Calu3 (cell line): ENCODE results near the gene SH2D3A. TPM values are rescaled to one million over a fixed set of nuclear protein-coding genes. Genes with fewer than 3 reads are reported as not detected.

Experiments
- BruUV-seq: library from RNA; stranded (reverse); fragments of 400-500 nt; replicated peaks from 2 replicates; lab custom pipeline; 2021; lab: Mats Ljungman, UMichigan
- CTCF ChIA-PET: fragments of 300-600 bp; sonication (Branson Sonifier 250); formaldehyde crosslinking; loops from one replicate; lab custom pipeline; 2022; ENCODE audit warnings: antibody characterized with exemption; lab: Charles Lee
- DNase-seq: peaks from one replicate; pipeline ENCODE4 v3.0.0; 2022
- H3K27ac Mint-ChIP-seq: one replicate; pipeline ENCODE4 v1.8.0; 2022; ENCODE audit warnings: mixed read lengths; ENCODE audit not compliant: unreplicated experiment
- H3K27me3 Mint-ChIP-seq: one replicate; pipeline ENCODE4 v1.8.0; 2022; ENCODE audit warnings: mixed read lengths; ENCODE audit not compliant: unreplicated experiment
- H3K36me3 Mint-ChIP-seq: one replicate; pipeline ENCODE4 v1.8.0; 2022; ENCODE audit warnings: mild to moderate bottlenecking, moderate library complexity, mixed read lengths; ENCODE audit not compliant: insufficient read depth, unreplicated experiment
- H3K4me1 Mint-ChIP-seq: one replicate; pipeline ENCODE4 v1.8.0; 2022; ENCODE audit warnings: mild to moderate bottlenecking, low read depth, mixed read lengths; ENCODE audit not compliant: unreplicated experiment
- H3K4me3 Mint-ChIP-seq: one replicate; pipeline ENCODE4 v1.8.0; 2022; ENCODE audit warnings: mild to moderate bottlenecking, low read depth, moderate library complexity, mixed read lengths; ENCODE audit not compliant: unreplicated experiment
- H3K9me3 Mint-ChIP-seq: one replicate; pipeline ENCODE4 v1.8.0; 2022; ENCODE audit warnings: low read depth, mixed read lengths; ENCODE audit not compliant: unreplicated experiment
- CTCF ChIP-seq: fragments of 200-600 bp; IDR thresholded peaks from one replicate; pipeline ENCODE4 v1.8.0; 2022; ENCODE audit warnings: antibody characterized with exemption; ENCODE audit not compliant: unreplicated experiment
- intact Hi-C: fragments of 100-400 bp; cut with micrococcal nuclease; formaldehyde crosslinking; loops from one replicate; pipeline ENCODE4 v1.10.0; 2022; ENCODE audit not compliant: unreplicated experiment
- total RNA-seq: library from RNA; stranded (reverse); gene quantifications from 2 replicates; pipeline ENCODE4 v1.2.3, GENCODE V29; 2022

Gene SH2D3A
- total RNA-seq, 1 experiment from 2014 or later = 64.0 TPM

- CTCF ChIA-PET = interaction anchor here (0.6 to 1.5 kb wide), 4 partner anchors 64 to 610 kb away, joined by 3 to 5 read pairs (median 4); no protein-coding TSS in a partner anchor
These were observed 30.9 kb downstream of the SH2D3A start for GRCh38 chr19:6736169-6736916.

GRCh38 chr19:6735181-6735911 is 31.9 kb downstream of the SH2D3A start:
- H3K27me3 Mint-ChIP-seq = no peaks in the 10 kb centered on the region
- TF ChIP-seq CTCF = no peak
- H3K4me3 Mint-ChIP-seq = peak overlapping the region; percentile 88
- peaks cover 21% of the 10 kb centered on the region for H3K4me1 Mint-ChIP-seq
- peaks cover 65% of the 10 kb centered on the region for H3K36me3 Mint-ChIP-seq
- CTCF ChIA-PET = interaction anchor here (1.5 kb wide), 1 partner anchor 128 kb away, joined by 3 read pairs; no protein-coding TSS in a partner anchor
- H3K27ac Mint-ChIP-seq = no peak overlapping the region
- no peak for DNase-seq
- H3K9me3 Mint-ChIP-seq = no peaks in the 10 kb centered on the region
- intact Hi-C loops = loop anchor here (10.0 kb wide), 2 partner anchors 69 to 221 kb away; no protein-coding TSS in a partner anchor
- no TSS peak for BruUV-seq

More at GRCh38 chr19:6736169-6736916, 30.9 kb downstream of the SH2D3A start:
- peak overlapping the region; percentile 88 for H3K4me3 Mint-ChIP-seq
- TF ChIP-seq CTCF = peak; percentile 47
- H3K9me3 Mint-ChIP-seq = no peaks in the 10 kb centered on the region
- intact Hi-C loops = loop anchor here (10.0 kb wide), 2 partner anchors 68 to 222 kb away; no protein-coding TSS in a partner anchor
- H3K36me3 Mint-ChIP-seq = peaks cover 75% of the 10 kb centered on the region
- H3K27ac Mint-ChIP-seq = peak overlapping the region; percentile 71
- H3K4me1 Mint-ChIP-seq = peaks cover 21% of the 10 kb centered on the region
- no peaks in the 10 kb centered on the region for H3K27me3 Mint-ChIP-seq
- DNase-seq = peak; percentile 74
- BruUV-seq = no TSS peak

- no peaks in the 10 kb centered on the region for H3K27me3 Mint-ChIP-seq
- no peaks in the 10 kb centered on the region for H3K9me3 Mint-ChIP-seq
- peaks cover 54% of the 10 kb centered on the region for H3K36me3 Mint-ChIP-seq
- H3K4me3 Mint-ChIP-seq = no peak overlapping the region
- no peak for TF ChIP-seq CTCF
- CTCF ChIA-PET = no interaction called here
- BruUV-seq = no TSS peak
- DNase-seq = no peak
- intact Hi-C loops = loop anchor here (10.0 kb wide), 2 partner anchors 71 to 219 kb away; no protein-coding TSS in a partner anchor
- H3K4me1 Mint-ChIP-seq = peaks cover 19% of the 10 kb centered on the region
- H3K27ac Mint-ChIP-seq = no peak overlapping the region
These were observed 33.0 kb downstream of the SH2D3A start for GRCh38 chr19:6734096-6734696.
